HG02852 (cell line): ENCODE results near the gene TKFC.
A peak's percentile ranks its signal among the peaks of the same experiment; 100 is the strongest.

Experiments
- ATAC-seq: cut with Tn5 transposase; IDR thresholded peaks from one replicate; pipeline ENCODE4 v1.9.1; 2021; ENCODE audit warnings: mild to moderate bottlenecking, moderate library complexity; ENCODE audit not compliant: unreplicated experiment

The TKFC gene

DNA sequence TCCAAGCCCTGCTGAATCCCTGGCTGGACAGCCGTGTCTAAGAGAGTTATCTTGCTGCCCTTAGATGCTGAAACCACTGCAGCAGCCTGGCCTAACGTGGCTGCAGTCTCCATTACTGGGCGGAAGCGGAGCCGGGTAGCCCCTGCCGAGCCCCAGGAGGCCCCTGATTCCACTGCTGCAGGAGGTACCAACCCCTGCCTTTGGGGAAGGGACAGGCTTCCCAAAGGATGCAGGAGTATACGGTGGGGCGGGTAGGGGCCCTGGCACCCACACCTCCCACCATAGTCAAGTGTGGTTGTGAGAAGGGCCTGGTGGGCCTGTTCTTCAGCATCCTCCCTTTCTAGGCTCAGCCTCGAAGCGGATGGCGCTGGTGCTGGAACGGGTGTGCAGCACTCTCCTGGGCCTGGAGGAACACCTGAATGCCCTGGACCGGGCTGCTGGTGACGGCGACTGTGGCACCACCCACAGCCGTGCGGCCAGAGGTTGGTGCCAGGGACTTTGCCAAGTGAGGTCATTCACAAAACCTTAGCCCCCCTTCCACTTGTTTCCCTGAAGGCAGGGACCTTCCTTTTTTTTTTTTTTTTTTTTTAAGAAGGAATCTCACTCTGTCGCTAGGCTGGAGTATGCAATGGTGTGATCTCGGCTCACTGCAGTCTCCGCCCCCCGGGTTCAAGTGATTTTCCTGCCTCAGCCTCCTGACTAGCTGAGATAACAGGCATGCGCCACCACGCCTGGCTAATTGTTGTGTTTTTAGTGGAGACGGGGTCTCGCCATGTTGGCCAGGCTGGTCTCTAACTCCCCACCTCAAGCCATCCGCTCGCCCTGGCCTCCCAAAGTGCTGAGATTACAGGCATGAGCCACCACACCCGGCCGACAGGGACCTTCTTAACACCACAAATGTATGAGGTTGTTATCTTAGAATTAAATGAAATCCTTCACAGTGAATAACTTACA, 11.0 kb downstream of the TKFC start:
- no peak for ATAC-seq

GRCh38 chr11:61345170-61345610, 12.2 kb downstream of the TKFC start:
- ATAC-seq, result no peak

- no peak for ATAC-seq
Measured at GRCh38 chr11:61345954-61346843, 13.2 kb downstream of the TKFC start.

GRCh38 chr11:61347916-61348461, 15.0 kb downstream of the TKFC start:
- ATAC-seq, result no peak

DNA sequence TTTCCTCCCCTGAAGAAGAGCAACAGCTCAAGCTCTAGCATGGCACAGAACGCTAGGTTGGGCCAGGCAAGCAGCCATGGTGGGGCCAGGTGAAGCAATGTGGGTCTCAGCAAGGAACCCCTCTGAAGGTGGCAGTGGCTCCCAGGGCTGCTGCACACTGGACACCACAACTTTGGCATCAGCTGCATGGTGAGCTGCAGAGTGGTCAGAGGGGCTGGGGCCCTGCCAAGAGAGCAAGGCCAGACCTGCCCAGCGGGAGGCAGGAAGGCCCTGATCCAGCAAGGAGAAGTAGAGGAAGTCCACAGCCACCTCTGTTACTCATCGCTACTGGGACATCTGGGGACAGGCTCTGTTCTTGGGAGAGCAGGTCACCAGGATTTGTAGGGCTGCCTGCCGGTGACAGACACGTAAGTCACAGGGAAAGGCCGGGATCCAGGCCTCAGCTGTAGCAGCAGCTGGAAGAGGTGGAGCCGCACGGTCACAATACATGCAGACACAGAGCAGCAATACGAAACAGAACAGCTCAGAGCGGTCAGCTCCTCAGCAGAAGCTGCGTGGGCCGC, 16.2 kb downstream of the TKFC start:
- no peak for ATAC-seq

DNA sequence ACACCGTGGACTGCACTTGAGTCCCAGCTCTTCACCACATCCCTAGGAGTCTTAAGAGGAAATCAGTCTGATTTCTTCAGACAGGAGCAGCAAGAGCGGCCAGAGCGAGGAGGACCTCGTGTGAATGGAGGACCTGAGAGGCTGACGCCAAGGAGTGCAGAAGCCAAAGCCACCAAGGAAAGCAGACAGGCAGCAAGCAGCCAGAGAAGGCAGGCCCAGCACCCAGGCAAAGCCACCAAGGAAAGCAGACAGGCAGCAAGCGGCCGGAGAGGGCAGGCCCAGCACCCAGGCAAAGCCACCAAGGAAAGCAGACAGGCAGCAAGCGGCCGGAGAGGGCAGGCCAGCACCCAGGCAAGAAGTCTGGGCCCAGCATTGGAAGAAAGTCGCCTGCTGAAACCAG, 16.9 kb downstream of the TKFC start:
- no peak for ATAC-seq

DNA sequence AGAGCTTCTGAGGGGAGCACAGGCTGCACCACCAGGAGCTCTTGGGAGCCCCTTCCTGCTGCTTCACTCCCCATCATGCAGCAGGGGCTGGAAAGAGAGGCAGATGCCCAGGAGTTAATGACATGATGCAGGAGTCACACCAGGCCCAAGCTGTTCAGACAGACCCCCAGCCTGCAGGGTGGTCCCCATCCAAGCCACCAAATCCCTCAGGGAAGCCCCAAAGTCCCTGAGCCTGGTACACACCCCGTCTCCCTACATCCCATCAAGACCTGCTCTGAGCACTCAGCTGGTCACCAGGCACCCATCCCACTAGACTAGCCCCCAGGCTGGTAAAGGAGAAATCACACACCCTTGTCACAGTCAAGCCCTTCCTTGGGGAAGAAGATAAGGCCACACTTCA, 17.3 kb downstream of the TKFC start:
- no peak for ATAC-seq

DNA sequence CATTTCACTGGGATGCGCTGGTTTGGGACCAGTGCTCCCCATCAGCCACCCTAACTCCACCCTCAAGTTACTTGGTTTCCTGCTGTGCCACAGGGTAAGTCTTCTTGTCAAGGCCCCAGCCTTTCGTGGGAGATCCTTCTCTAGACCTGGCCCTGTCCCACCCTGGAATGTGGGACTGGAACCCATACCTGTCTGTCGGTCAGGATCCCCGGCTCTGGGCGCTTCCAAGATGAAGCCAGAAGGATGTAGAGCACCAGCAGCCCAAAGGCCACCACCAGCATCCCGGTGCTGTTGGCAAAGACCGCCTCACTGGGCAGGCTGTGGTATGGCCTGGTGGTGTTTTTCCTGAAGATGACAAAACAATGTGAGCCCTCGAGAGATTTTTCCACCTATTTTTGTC, 17.8 kb downstream of the TKFC start:
- no peak for ATAC-seq

DNA sequence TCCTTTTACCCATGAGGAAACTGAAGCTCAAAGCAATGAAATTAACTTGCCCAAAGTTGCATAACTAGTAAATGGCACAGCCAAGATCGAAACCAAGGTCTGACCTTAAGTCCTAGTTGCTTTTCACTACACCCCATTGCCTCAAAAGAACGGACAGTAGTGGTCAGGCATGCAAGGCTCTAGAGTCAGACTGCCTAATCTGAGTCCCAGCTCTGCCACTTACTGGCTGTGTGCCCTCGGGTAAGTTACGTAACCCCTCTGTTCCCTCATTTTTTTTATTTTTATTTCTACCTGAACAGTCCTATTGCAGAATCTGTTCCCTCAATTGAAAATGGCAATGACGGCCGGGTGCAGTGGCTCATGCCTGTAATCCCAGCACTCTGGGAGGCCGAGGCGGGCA, 19.0 kb downstream of the TKFC start:
- no peak for ATAC-seq

- ATAC-seq, result no peak
Measured at GRCh38 chr11:61353131-61354067, 20.4 kb downstream of the TKFC start.

GRCh38 chr11:61354208-61354607, 21.2 kb downstream of the TKFC start:
- ATAC-seq, result no peak

DNA sequence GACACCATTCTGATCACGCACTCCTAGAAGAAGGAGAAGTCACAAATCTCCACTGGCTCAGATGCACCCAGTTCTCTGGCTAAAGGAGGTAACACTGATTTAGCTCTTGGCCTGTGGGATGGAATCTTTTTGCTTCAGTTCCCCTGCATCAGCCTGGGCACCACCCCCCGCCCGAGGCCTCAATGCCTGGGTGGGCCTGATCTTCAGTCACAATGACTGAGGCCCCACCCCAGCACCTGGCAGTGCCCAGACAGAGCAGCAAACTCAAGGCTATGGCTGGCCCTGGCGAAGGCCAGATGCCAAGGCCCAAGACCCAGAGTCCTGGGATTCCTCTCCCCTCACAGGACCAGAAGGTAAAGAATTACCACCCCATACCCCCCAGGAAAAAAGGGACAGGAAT, 23.7 kb downstream of the TKFC start:
- no peak for ATAC-seq

DNA sequence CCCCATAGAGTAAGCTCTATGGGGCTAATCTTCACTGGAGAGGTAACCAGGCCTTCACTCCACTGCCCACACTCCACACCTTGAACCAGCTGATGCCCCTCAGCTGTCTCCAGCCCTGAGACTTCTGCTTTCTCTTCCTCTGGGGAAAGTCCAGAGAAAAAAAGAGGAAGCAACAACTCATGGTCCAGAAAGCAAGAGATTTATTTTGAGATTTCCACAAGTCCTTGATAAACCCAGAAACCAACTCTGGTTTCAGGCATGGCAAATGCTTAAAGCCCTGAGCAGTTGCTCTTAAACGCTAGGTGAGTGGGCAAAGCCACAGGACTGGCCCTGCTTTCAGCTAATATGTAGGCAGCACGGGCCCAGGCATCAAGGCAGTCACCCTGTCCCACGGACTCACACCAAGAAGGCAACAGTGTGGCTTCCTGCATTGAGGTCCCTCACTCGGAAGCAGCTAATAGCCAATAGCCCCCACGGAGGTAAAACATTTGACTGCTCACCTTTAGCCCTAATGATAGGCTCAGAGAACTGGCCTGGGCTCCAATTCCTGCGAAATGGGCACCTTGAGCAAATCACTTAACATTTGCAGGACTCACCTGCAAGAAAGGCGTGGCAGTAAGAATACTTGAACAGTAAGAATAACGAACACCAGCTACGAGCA, 24.3 kb downstream of the TKFC start:
- peak; percentile 39 for ATAC-seq

GRCh38 chr11:61357894-61358239, 24.8 kb downstream of the TKFC start:
- ATAC-seq, result no peak

DNA sequence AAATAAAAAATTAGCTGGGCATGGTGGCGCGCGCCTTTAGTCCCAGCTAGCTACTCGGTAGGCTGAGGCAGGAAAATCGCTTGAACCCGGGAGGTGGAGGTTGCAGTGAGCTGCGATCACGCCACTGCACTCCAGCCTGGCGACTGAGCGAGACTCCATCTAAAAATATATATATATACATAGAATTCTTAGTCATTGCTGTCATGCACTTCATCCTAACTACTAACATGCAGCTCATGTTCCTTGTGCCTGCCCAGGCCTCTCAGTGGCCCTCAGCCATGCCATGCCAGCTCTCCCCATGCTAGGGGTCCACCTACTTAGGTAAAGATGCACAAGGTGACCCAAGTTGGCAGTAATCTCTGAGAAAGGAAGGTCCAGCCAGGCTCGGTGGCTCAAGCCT, 25.5 kb downstream of the TKFC start:
- no peak for ATAC-seq

DNA sequence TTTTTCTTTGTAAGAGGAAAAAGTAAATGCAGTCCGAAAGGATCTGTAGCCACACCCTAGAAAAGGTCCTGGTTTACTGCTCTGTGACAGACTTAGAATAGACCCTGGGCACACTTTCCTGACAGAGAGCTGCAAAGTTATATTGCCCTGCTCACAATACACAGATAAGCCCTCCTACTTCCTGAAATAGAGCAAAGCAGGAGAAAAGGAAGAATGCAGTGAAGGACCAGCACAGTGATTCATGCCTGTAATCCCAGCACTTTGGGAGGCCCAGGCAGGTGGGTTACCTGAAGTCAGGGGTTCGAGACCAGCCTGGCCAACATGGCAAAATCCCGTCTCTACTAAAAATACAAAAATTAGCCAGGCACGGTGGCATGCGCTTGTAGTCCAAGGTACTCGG, 26.5 kb downstream of the TKFC start:
- no peak for ATAC-seq

DNA sequence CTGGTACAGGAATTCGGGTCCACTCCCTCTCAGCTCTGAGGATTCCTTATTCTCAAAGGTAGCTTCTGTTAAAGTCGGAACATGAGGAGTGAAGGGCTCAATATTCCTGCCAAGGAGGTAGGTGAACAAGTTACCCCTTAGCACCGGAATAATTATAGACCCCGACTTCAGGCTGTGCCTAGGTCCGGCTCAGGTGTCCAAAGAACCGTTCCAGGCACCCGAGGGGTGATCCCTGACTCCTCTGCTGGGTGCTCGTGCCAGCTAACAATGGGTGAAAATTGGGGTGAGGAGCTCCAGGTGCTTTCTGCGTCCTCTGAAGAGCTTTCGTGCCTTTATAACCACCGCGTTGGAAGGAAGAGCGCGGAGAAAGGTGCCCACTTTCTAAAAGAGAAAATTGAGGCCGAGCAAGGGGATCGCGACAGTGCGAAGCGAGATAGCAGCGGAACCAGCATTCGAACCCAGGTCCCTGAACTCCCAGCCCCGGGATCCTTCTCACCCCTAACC, 28.3 kb downstream of the TKFC start:
- no peak for ATAC-seq

DNA sequence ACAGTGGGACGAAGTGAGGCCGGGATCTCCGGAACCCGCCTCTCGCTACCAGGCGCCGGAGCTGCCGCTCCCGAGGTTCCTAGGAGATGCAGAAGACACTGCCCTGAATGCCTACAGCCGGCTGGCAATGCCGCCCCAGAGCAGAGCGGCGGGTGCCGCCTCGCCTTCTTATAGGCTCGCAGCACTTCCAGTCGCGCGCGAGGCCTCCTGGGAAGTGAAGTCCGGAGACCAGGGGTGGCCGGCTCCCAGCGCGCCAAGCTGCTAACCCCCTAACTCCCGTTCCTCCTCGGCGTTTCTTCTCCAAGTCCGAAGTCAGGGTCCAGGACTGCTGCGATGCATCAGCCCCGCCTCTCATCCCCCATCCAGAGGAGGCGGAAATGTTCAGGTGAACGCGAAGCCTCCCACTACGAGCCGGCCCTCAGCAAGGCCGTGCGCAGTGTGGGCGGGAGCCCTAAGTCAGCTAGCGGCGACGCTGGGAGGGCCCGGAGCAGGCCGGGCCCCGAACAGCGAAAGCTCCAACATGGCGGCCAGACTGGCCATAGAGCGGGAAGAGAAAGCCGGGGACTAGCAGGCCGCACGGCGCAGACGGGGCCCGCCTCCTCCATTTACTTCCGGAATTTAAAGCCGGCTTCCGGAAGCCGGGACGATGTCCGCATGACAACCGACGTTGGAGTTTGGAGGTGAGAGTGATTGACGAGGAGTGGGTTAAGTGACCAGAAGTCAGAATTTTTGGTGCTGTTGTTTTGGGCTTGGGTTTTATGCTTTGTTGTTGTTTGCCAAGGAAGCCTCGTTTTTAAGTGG, 28.9 kb downstream of the TKFC start, which contains the start of the genes CYB561A3 and TMEM138:
Gene CYB561A3 (minus strand): TSS at position 142 of the 801 bp plus-strand sequence. CDS start 5,169 bp downstream, outside the sequence.
Gene TMEM138 (plus strand): TSS at position 634 of the 801 bp plus-strand sequence. CDS start 2,017 bp downstream, outside the sequence.
- ATAC-seq, result peak; percentile 84
